Gastrocnemius medialis (tissue), 4 donors: ENCODE data around the gene ARRDC2. TPM values are rescaled to one million over a fixed set of nuclear protein-coding genes. Genes with fewer than 3 reads are reported as not detected.
A peak's percentile ranks its signal among the peaks of the same experiment; 100 is the strongest.

ENCODE experiments used
- ATAC-seq, 2 donors: fragments of 150-250 bp; one replicate each; pipeline ENCODE4 v1.9.1; 2016
- DNase-seq, 2 donors: peaks; one replicate each; pipeline ENCODE4 v3.0.0-alpha.2; 2019
- H3K27ac ChIP-seq, 4 donors: fragments of 200-600 bp; sonication (generic); 1 replicate in 1 of 4; 2 replicates in 3 of 4; pipeline ENCODE4 v1.5.1; 2016 to 2018; ENCODE audit warnings: mild to moderate bottlenecking in 2 of 4, moderate library complexity in 1 of 4
- H3K27me3 ChIP-seq, 3 donors: fragments of 200-600 bp; sonication (generic) in 2 of 3; 1 replicate in 1 of 3; 2 replicates in 2 of 3; pipeline versions ENCODE4 v1.5.1 to v1.6.0; 2016 to 2019; ENCODE audit warnings: mild to moderate bottlenecking in 1 of 3, moderate library complexity in 1 of 3
- H3K36me3 ChIP-seq, 2 donors: fragments of 200-600 bp; sonication (generic) in 1 of 2; one replicate each; pipeline ENCODE4 v1.5.1; 2017 to 2018
- H3K4me1 ChIP-seq, 2 donors: fragments of 200-600 bp; sonication (generic) in 1 of 2; one replicate each; pipeline ENCODE4 v1.5.1; 2016 to 2017; ENCODE audit warnings: mild to moderate bottlenecking in 2 of 2
- H3K4me3 ChIP-seq, 4 donors: fragments of 200-600 bp; sonication (generic) in 3 of 4; 1 replicate in 1 of 4; 2 replicates in 3 of 4; pipeline ENCODE4 v1.5.1; 2016 to 2019; ENCODE audit warnings: mild to moderate bottlenecking in 2 of 4
- H3K9me3 ChIP-seq, 3 donors: fragments of 200-600 bp; sonication (generic) in 2 of 3; 1 replicate in 1 of 3; 2 replicates in 2 of 3; pipeline ENCODE4 v1.5.1; 2016 to 2019
- CTCF ChIP-seq, 5 experiments: fragments of 450-650 bp in 3 of 5; fragments of 200-600 bp in 2 of 5; sonication (generic) in 2 of 5; IDR thresholded peaks in 4 of 5; conservative IDR thresholded peaks in 1 of 5; 1 replicate in 4 of 5; 2 replicates in 1 of 5; pipeline ENCODE4 v1.5.1; 2016 to 2019; ENCODE audit warnings: antibody characterized with exemption in 5 of 5, mild to moderate bottlenecking in 3 of 5, moderate library complexity in 3 of 5
- POLR2A ChIP-seq, 2 donors: fragments of 450-650 bp; IDR thresholded peaks; one replicate each; pipeline ENCODE4 v1.6.1; 2017; ENCODE audit warnings: antibody characterized with exemption in 2 of 2, mild to moderate bottlenecking in 2 of 2, moderate library complexity in 2 of 2
- in situ Hi-C, 4 donors: fragments of 200-750 bp; cut with MboI; loops; one replicate each; pipeline versions ENCODE4 v1.15.0 to v1.8.0; 2017; ENCODE audit warnings: low sequenced_read_pairs in 4 of 4
- intact Hi-C: fragments of 100-400 bp; cut with DNase I; formaldehyde crosslinking; loops from one replicate; pipeline ENCODE4 v1.15.1; 2023; ENCODE audit warnings: low total_unique reads
- total RNA-seq, 4 donors: library from RNA; depleted of rRNA; stranded (reverse); fragments of >200 nt; gene quantifications; one replicate each; pipeline versions ENCODE4 v1.1.0 to v1.2.3, GENCODE V29; 2016

ARRDC2 gene
- total RNA-seq, 4 donors from 2014 or later, result 476 to 810 (median 543) TPM

GRCh38 chr19:18051887-18052286 is 43.9 kb downstream of the ARRDC2 start:
- intact Hi-C loops, result loop anchor here (5.0 kb wide), 1 partner anchor 100 kb away; the partner anchor contains the start of gene PIK3R2
- peak; percentile 40 to 62 for DNase-seq
- H3K4me3 ChIP-seq, result peak overlapping the region; percentile 47 to 52 (median 48)
- in situ Hi-C loops, result loop anchor here in 3 of 4 donors (10.0 to 25.0 kb wide), 3 partner anchors 47 to 117 kb away; partner anchors contain the start of genes CCDC124 (in 3 of the 3) and ARRDC2 (in 1 of the 3)
- peaks cover 28 to 39% of the 10 kb centered on the region in 2 donors for H3K4me1 ChIP-seq
- no peak for TF ChIP-seq POLR2A (IDR thresholded peaks at IDR 0.05)
- ATAC-seq, result peak; percentile 22 to 54
- no peaks in the 10 kb centered on the region for H3K27me3 ChIP-seq
- no peaks in the 10 kb centered on the region for H3K9me3 ChIP-seq
- H3K36me3 ChIP-seq, result no peaks in the 10 kb centered on the region
- peak overlapping the region; percentile 88 to 91 (median 90) for H3K27ac ChIP-seq

GRCh38 chr19:18053576-18054219 is 45.7 kb downstream of the ARRDC2 start:
- Histone ChIP-seq H3K4me3 (no peak overlapping the region), H3K9me3 (no peaks in the 10 kb centered on the region), H3K4me1 (peaks cover 35 to 51% of the 10 kb centered on the region in 2 donors), H3K27ac (peak overlapping the region; percentile 88 to 91 (median 90)), H3K27me3 (no peaks in the 10 kb centered on the region), H3K36me3 (no peaks in the 10 kb centered on the region)
- DNase-seq (no peak), ATAC-seq (no peak)
- TF ChIP-seq CTCF (IDR thresholded peaks at IDR 0.05 in 4 of 5, conservative IDR thresholded peaks at IDR 0.05 in 1 of 5) (no peak), POLR2A (IDR thresholded peaks at IDR 0.05) (no peak)
- intact Hi-C loops, result loop anchor here (5.0 kb wide), 1 partner anchor 99 kb away; the partner anchor contains the start of gene PIK3R2
- in situ Hi-C loops, result loop anchor here in 3 of 4 donors (10.0 to 25.0 kb wide), 3 partner anchors 49 to 119 kb away; partner anchors contain the start of genes CCDC124 (in 3 of the 3) and ARRDC2 (in 1 of the 3)

- Histone ChIP-seq H3K4me3 (no peak overlapping the region), H3K27ac (peak overlapping the region in 2 of 4 donors; percentile 90 to 91), H3K36me3 (no peaks in the 10 kb centered on the region), H3K27me3 (no peaks in the 10 kb centered on the region), H3K9me3 (no peaks in the 10 kb centered on the region), H3K4me1 (peaks cover 21 to 29% of the 10 kb centered on the region in 2 donors)
- no peak for ATAC-seq
- DNase-seq, result no peak
- no peak for TF ChIP-seq POLR2A (IDR thresholded peaks at IDR 0.05)
- TF ChIP-seq CTCF (IDR thresholded peaks at IDR 0.05 in 4 of 5, conservative IDR thresholded peaks at IDR 0.05 in 1 of 5), result no peak
- in situ Hi-C loops, result loop anchor here (5.0 to 25.0 kb wide), 5 partner anchors 49 to 121 kb away; partner anchors contain the start of genes CCDC124 (in 3 of the 4) and ARRDC2 (in 2 of the 4)
- intact Hi-C loops, result no loop called here
These were observed 48.0 kb downstream of the ARRDC2 start for GRCh38 chr19:18055967-18056366.

GRCh38 chr19:18057557-18057956 is 49.6 kb downstream of the ARRDC2 start:
- in situ Hi-C loops, result loop anchor here (5.0 to 25.0 kb wide), 5 partner anchors 50 to 123 kb away; partner anchors contain the start of genes CCDC124 (in 3 of the 4) and ARRDC2 (in 2 of the 4)
- H3K4me1 ChIP-seq, result peaks cover 14% of the 10 kb centered on the region in 2 donors
- peak; percentile 72 to 74 for DNase-seq
- no peaks in the 10 kb centered on the region for H3K9me3 ChIP-seq
- H3K27me3 ChIP-seq, result no peaks in the 10 kb centered on the region
- peak overlapping the region in 3 of 4 donors; percentile 26 to 47 (median 45) for H3K4me3 ChIP-seq
- no peaks in the 10 kb centered on the region for H3K36me3 ChIP-seq
- intact Hi-C loops, result no loop called here
- H3K27ac ChIP-seq, result peak overlapping the region; percentile 73 to 91 (median 90)
- peak in 1 of 2 donors; percentile 19 for TF ChIP-seq POLR2A (IDR thresholded peaks at IDR 0.05)
- TF ChIP-seq CTCF (IDR thresholded peaks at IDR 0.05 in 4 of 5, conservative IDR thresholded peaks at IDR 0.05 in 1 of 5), result no peak
- peak; percentile 72 to 76 for ATAC-seq
